Trophoblast cell (in vitro differentiated cells and primary cell): ENCODE measurements around the gene FAM227A.

Source experiments
- DNase-seq, 2 donors: peaks; one replicate each; pipeline ENCODE4 v3.0.0-alpha.2; 2016
- H2AFZ ChIP-seq: 2 replicates; pipeline ENCODE4 v1.6.1; 2013; ENCODE audit warnings: low read length, moderate library complexity, mild to moderate bottlenecking; ENCODE audit not compliant: insufficient read depth, poor library complexity
- H2AK5ac ChIP-seq: 2 replicates; pipeline ENCODE4 v1.6.1; 2013; ENCODE audit warnings: mild to moderate bottlenecking, low read length
- H2BK120ac ChIP-seq: 2 replicates; pipeline ENCODE4 v1.6.1; 2013; ENCODE audit warnings: low read length, mild to moderate bottlenecking, moderate library complexity; ENCODE audit not compliant: insufficient read depth, poor library complexity
- H2BK12ac ChIP-seq: 2 replicates; pipeline ENCODE4 v1.6.1; 2013; ENCODE audit warnings: mild to moderate bottlenecking, low read length, moderate library complexity
- H2BK5ac ChIP-seq: 2 replicates; pipeline ENCODE4 v1.6.1; 2013; ENCODE audit warnings: low read length, low read depth, moderate library complexity, mild to moderate bottlenecking; ENCODE audit not compliant: poor library complexity
- H3K14ac ChIP-seq: 2 replicates; pipeline ENCODE4 v1.6.1; 2013; ENCODE audit warnings: mild to moderate bottlenecking, low read length
- H3K18ac ChIP-seq: 2 replicates; pipeline ENCODE4 v1.6.1; 2013; ENCODE audit warnings: mild to moderate bottlenecking, low read length
- H3K23ac ChIP-seq: 2 replicates; pipeline ENCODE4 v1.6.1; 2013; ENCODE audit warnings: low read length
- H3K27ac ChIP-seq: 2 replicates; pipeline ENCODE4 v1.5.1; 2013; ENCODE audit warnings: low read depth, mild to moderate bottlenecking, inconsistent platforms, low read length, moderate library complexity
- H3K27me3 ChIP-seq: 2 replicates; pipeline ENCODE4 v1.6.1; 2013; ENCODE audit warnings: inconsistent platforms, mild to moderate bottlenecking, low read length, moderate library complexity; ENCODE audit not compliant: insufficient read depth
- H3K36me3 ChIP-seq, 2 experiments: 1 replicate in 1 of 2; 2 replicates in 1 of 2; pipeline ENCODE4 v1.6.1; 2013; ENCODE audit warnings: low read length in 2 of 2, mild to moderate bottlenecking in 2 of 2, moderate library complexity in 1 of 2; ENCODE audit not compliant: insufficient read depth in 2 of 2, control insufficient read depth in 1 of 2
- H3K4ac ChIP-seq: 2 replicates; pipeline ENCODE4 v1.6.1; 2013; ENCODE audit warnings: low read depth, mild to moderate bottlenecking, low read length, moderate library complexity
- H3K4me1 ChIP-seq, 2 experiments: 1 replicate in 1 of 2; 2 replicates in 1 of 2; pipeline ENCODE4 v1.6.1; 2013; ENCODE audit warnings: low read length in 2 of 2, mild to moderate bottlenecking in 2 of 2, moderate library complexity in 1 of 2; ENCODE audit not compliant: insufficient read depth in 2 of 2, control insufficient read depth in 1 of 2
- H3K4me2 ChIP-seq: 2 replicates; pipeline ENCODE4 v1.6.1; 2013; ENCODE audit warnings: inconsistent platforms, mild to moderate bottlenecking, low read length, moderate library complexity
- H3K4me3 ChIP-seq: 2 replicates; pipeline ENCODE4 v1.5.1; 2013; ENCODE audit warnings: mild to moderate bottlenecking, low read depth, low read length, inconsistent platforms
- H3K79me1 ChIP-seq: one replicate; pipeline ENCODE4 v1.6.1; 2013; ENCODE audit warnings: low read length
- H3K79me2 ChIP-seq: 2 replicates; pipeline ENCODE4 v1.6.1; 2013; ENCODE audit warnings: low read length, mild to moderate bottlenecking; ENCODE audit not compliant: control insufficient read depth, insufficient read depth, poor library complexity
- H3K9ac ChIP-seq: 2 replicates; pipeline ENCODE4 v1.6.1; 2013; ENCODE audit warnings: mild to moderate bottlenecking, low read length
- H3K9me3 ChIP-seq: 2 replicates; pipeline ENCODE4 v1.6.1; 2013; ENCODE audit warnings: low read depth, mild to moderate bottlenecking, control low read depth, inconsistent platforms, low read length; ENCODE audit not compliant: insufficient read depth
- H4K12ac ChIP-seq: 2 replicates; pipeline ENCODE4 v1.6.1; 2013; ENCODE audit warnings: low read depth, mild to moderate bottlenecking, low read length, moderate library complexity
- H4K8ac ChIP-seq: 2 replicates; pipeline ENCODE4 v1.6.1; 2013; ENCODE audit warnings: low read depth, mild to moderate bottlenecking, low read length, moderate library complexity
- H4K91ac ChIP-seq: one replicate; pipeline ENCODE4 v1.6.1; 2013; ENCODE audit warnings: low read depth, mild to moderate bottlenecking, low read length, moderate library complexity
- WGBS: extraction: QIAGEN DNeasy Blood & Tissue Kit; methylation state at CpG from one replicate; pipeline ENCODE4 v1.1.7; 2013; ENCODE audit warnings: missing lambda C conversion rate; ENCODE audit not compliant: insufficient read length, insufficient coverage; ENCODE audit errors: extremely low coverage; 5-methylcytosine and 5-hydroxymethylcytosine counted together

The FAM227A gene

GRCh38 chr22:38698407-38699094 lies 42.4 kb upstream of the FAM227A start:
- H4K91ac ChIP-seq = no peak overlapping the region
- H3K14ac ChIP-seq = no peak overlapping the region
- no peak overlapping the region for H2BK12ac ChIP-seq
- H3K9me3 ChIP-seq = no peaks in the 10 kb centered on the region
- H3K79me2 ChIP-seq = peaks cover 12% of the 10 kb centered on the region
- no peak overlapping the region for H2AFZ ChIP-seq
- H3K4me2 ChIP-seq = peak overlapping the region; percentile 20
- no peak overlapping the region for H4K8ac ChIP-seq
- H2BK120ac ChIP-seq = no peak overlapping the region
- H3K18ac ChIP-seq = no peak overlapping the region
- peaks cover 5 to 16% of the 10 kb centered on the region in 2 experiments for H3K4me1 ChIP-seq
- no peaks in the 10 kb centered on the region for H3K27me3 ChIP-seq
- H2BK5ac ChIP-seq = no peak overlapping the region
- no peak overlapping the region for H3K9ac ChIP-seq
- H2AK5ac ChIP-seq = no peak overlapping the region
- H3K23ac ChIP-seq = no peak overlapping the region
- WGBS = no CpG with 5 or more reads among the region's 13 CpGs
- no peak overlapping the region for H3K4me3 ChIP-seq
- H4K12ac ChIP-seq = no peak overlapping the region
- no peak overlapping the region for H3K27ac ChIP-seq
- peak in 1 of 2 donors; percentile 17 for DNase-seq
- H3K4ac ChIP-seq = no peak overlapping the region
- peaks cover 0 to 5% of the 10 kb centered on the region in 2 experiments for H3K36me3 ChIP-seq
- H3K79me1 ChIP-seq = peaks cover 18% of the 10 kb centered on the region

- Histone ChIP-seq H3K18ac (no peak overlapping the region), H2AFZ (no peak overlapping the region), H3K4me1 (peaks cover 5 to 16% of the 10 kb centered on the region in 2 experiments), H3K23ac (no peak overlapping the region), H3K9me3 (no peaks in the 10 kb centered on the region), H3K79me2 (peaks cover 12% of the 10 kb centered on the region), H3K79me1 (peaks cover 18% of the 10 kb centered on the region), H4K8ac (no peak overlapping the region), H3K36me3 (peaks cover 0 to 5% of the 10 kb centered on the region in 2 experiments), H3K4ac (no peak overlapping the region), H4K12ac (no peak overlapping the region), H4K91ac (no peak overlapping the region), H2AK5ac (no peak overlapping the region), H2BK120ac (no peak overlapping the region), H3K14ac (no peak overlapping the region), H2BK12ac (no peak overlapping the region), H3K4me3 (no peak overlapping the region), H2BK5ac (no peak overlapping the region), H3K9ac (no peak overlapping the region), H3K27ac (no peak overlapping the region), H3K4me2 (peak overlapping the region; percentile 23), H3K27me3 (no peaks in the 10 kb centered on the region)
- WGBS = no CpG with 5 or more reads among the region's 8 CpGs
- DNase-seq = peak in 1 of 2 donors; percentile 67
Measured at GRCh38 chr22:38697425-38698089, 41.4 kb upstream of the FAM227A start.

DNA sequence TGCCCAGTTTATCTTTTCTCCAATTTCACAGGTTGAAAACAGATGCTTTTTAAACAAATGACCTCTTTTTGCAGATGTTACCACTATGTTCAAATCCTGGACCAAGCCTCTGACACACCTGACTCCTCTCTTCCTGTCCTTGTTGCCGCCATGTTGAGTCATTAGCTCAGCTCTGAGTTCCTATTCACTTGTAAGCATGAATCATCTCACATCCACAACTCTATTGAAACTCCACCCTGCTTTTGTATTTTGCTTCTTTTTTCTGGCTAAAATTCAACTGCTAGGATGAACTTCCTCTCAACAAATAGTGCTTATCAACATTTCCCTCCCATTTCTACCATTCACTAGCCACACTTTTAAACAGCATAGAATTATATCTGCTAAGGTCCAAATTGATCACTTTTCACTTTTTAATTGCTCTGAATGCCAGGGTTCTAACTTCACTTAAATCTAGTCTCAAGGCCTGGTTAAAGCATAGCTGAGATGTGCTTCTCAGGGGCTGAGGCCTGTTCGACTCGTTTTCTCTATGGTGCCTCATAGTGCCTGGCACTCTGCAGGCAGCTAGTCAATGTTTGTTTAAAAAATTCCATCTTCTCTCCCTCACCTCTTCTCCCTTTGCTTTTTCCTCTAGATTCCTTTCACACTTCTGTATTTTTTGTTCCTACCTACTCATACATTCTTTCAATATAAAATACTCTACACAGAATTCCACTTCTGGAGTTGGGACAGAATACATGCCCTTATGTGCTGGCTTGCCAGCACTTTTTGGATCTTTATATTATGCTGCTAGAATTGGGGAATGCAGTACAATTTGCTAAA lies 40.6 kb upstream of the FAM227A start:
- no peak overlapping the region for H3K14ac ChIP-seq
- peak overlapping the region; percentile 23 for H3K4me2 ChIP-seq
- no peak overlapping the region for H2AFZ ChIP-seq
- no peak overlapping the region for H2BK5ac ChIP-seq
- no peak overlapping the region for H3K9ac ChIP-seq
- no peak overlapping the region for H3K27ac ChIP-seq
- WGBS = no CpG with 5 or more reads among the region's 3 CpGs
- no peak overlapping the region for H2BK12ac ChIP-seq
- no peaks in the 10 kb centered on the region for H3K9me3 ChIP-seq
- H4K91ac ChIP-seq = no peak overlapping the region
- H3K36me3 ChIP-seq = peaks cover 0 to 8% of the 10 kb centered on the region in 2 experiments
- H3K18ac ChIP-seq = no peak overlapping the region
- H3K4me1 ChIP-seq = peaks cover 5 to 16% of the 10 kb centered on the region in 2 experiments
- H3K27me3 ChIP-seq = no peaks in the 10 kb centered on the region
- no peak overlapping the region for H3K4me3 ChIP-seq
- H3K79me2 ChIP-seq = peaks cover 12% of the 10 kb centered on the region
- H4K12ac ChIP-seq = no peak overlapping the region
- peaks cover 18% of the 10 kb centered on the region for H3K79me1 ChIP-seq
- H2BK120ac ChIP-seq = no peak overlapping the region
- no peak overlapping the region for H4K8ac ChIP-seq
- peak; percentile 56 to 83 for DNase-seq
- no peak overlapping the region for H3K23ac ChIP-seq
- no peak overlapping the region for H2AK5ac ChIP-seq
- no peak overlapping the region for H3K4ac ChIP-seq

DNA sequence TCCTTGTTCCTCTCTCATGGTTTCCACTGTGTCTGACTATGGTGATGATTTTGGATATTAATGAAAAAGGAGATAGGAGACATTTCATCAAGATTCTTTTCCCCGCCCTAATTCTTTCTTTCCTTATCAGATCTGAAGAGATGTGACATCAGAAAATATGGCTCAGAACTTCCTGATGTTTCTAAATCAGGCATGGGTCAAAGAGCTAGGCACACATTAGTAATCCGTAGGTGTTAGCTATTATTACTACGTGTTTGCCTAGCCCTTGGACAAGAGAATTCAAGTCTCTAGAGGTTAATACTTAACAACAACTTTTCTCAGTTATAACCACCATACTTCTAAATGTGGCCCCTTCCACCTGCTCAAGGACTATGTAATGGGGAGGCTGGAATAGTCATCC lies 38.7 kb upstream of the FAM227A start:
- no peak overlapping the region for H3K4me2 ChIP-seq
- H3K23ac ChIP-seq = no peak overlapping the region
- peak; percentile 34 to 91 for DNase-seq
- no peaks in the 10 kb centered on the region for H3K27me3 ChIP-seq
- H3K4me3 ChIP-seq = no peak overlapping the region
- H3K79me1 ChIP-seq = peaks cover 2% of the 10 kb centered on the region
- no peak overlapping the region for H2BK120ac ChIP-seq
- no peak overlapping the region for H3K4ac ChIP-seq
- H4K91ac ChIP-seq = no peak overlapping the region
- peaks cover 3% of the 10 kb centered on the region for H3K79me2 ChIP-seq
- no peak overlapping the region for H2AFZ ChIP-seq
- H2AK5ac ChIP-seq = no peak overlapping the region
- H2BK5ac ChIP-seq = no peak overlapping the region
- H3K18ac ChIP-seq = no peak overlapping the region
- H3K27ac ChIP-seq = no peak overlapping the region
- H3K9me3 ChIP-seq = no peaks in the 10 kb centered on the region
- H3K9ac ChIP-seq = no peak overlapping the region
- H4K8ac ChIP-seq = no peak overlapping the region
- WGBS = no CpG with 5 or more reads among the region's 3 CpGs
- no peak overlapping the region for H4K12ac ChIP-seq
- peaks cover 5 to 14% of the 10 kb centered on the region in 2 experiments for H3K4me1 ChIP-seq
- no peak overlapping the region for H3K14ac ChIP-seq
- peaks cover 6 to 12% of the 10 kb centered on the region in 2 experiments for H3K36me3 ChIP-seq
- no peak overlapping the region for H2BK12ac ChIP-seq
